K562 (cell line): ENCODE results near the gene RPL27A. TPM values are rescaled to one million over a fixed set of nuclear protein-coding genes. Genes with fewer than 3 reads are reported as not detected.
A peak's percentile ranks its signal among the peaks of the same experiment; 100 is the strongest.

ENCODE experiments used
- CBFA2T2 ChIP-seq: fragments of 450-650 bp; conservative IDR thresholded peaks from 2 replicates; pipeline ENCODE4 v1.6.1; 2017; ENCODE audit warnings: mild to moderate bottlenecking
- GABPB1 ChIP-seq: sonication (generic); formaldehyde crosslinking; IDR thresholded peaks from 2 replicates; pipeline ENCODE4 v1.8.0; 2022; ENCODE audit warnings: mild to moderate bottlenecking, missing genetic modification reagents
- HNRNPLL ChIP-seq: fragments of 200-400 bp; formaldehyde crosslinking; IDR thresholded peaks from 2 replicates; pipeline ENCODE4 v1.6.1; 2017; ENCODE audit warnings: low read length, low read depth, mild to moderate bottlenecking; ENCODE audit not compliant: poor library complexity, severe bottlenecking
- MGA ChIP-seq: fragments of 450-650 bp; IDR thresholded peaks from 2 replicates; pipeline ENCODE4 v1.6.1; 2016; ENCODE audit warnings: mild to moderate bottlenecking, moderate library complexity
- RBM25 ChIP-seq: fragments of 200-400 bp; formaldehyde crosslinking; IDR thresholded peaks from 2 replicates; pipeline ENCODE4 v1.6.1; 2018; ENCODE audit warnings: low read length, low read depth, moderate library complexity; ENCODE audit not compliant: severe bottlenecking
- SMAD3 ChIP-seq: fragments of 450-650 bp; formaldehyde crosslinking; conservative IDR thresholded peaks from 2 replicates; pipeline ENCODE4 v1.4.0; 2020; ENCODE audit warnings: mild to moderate bottlenecking
- ZBTB11 ChIP-seq, 3 experiments: fragments of 200-800 bp in 1 of 3; fragments of 250-450 bp in 1 of 3; fragments of 450-650 bp in 1 of 3; sonication (Bioruptor Pico) in 1 of 3; sonication (Bioruptor generic) in 1 of 3; formaldehyde crosslinking in 1 of 3; IDR thresholded peaks; 2 replicates each; pipeline versions ENCODE4 v1.6.1 to v1.8.0; 2016 to 2022; ENCODE audit warnings: mild to moderate bottlenecking in 2 of 3, missing genetic modification characterization in 2 of 3, missing compliant biosample characterization in 1 of 3, moderate library complexity in 1 of 3
- ZNF274 ChIP-seq: IDR thresholded peaks from 2 replicates; pipeline ENCODE4 v1.6.1; 2011; ENCODE audit warnings: low read depth, mild to moderate bottlenecking, low read length, moderate library complexity, borderline replicate concordance
- ZNF584 ChIP-seq: fragments of 200-800 bp; sonication (Bioruptor generic); IDR thresholded peaks from 2 replicates; pipeline ENCODE4 v1.6.1; 2016; ENCODE audit warnings: low read depth, mild to moderate bottlenecking, missing genetic modification characterization, missing compliant biosample characterization
- polyA plus RNA-seq, 8 experiments: library from polyadenylated mRNA; depleted of rRNA in 4 of 8; stranded (reverse) in 5 of 8; unstranded in 3 of 8; fragments of >200 nt; fragmentation: Nextera tagmentation in 2 of 8; fragmentation: Illumina TruSeq in 1 of 8; extraction: Ambion mirVana in 2 of 8; extraction: Trizol in 1 of 8; gene quantifications; 2 replicates each; pipeline versions ENCODE4 v1.2.1 to v1.2.3, GENCODE V29; 2011 to 2014; ENCODE audit warnings: inconsistent platforms in 1 of 8, missing spikeins in 1 of 8
- total RNA-seq, 7 experiments: library from RNA; depleted of rRNA in 6 of 7; stranded (reverse); fragments of >200 nt in 6 of 7; fragmentation: Illumina TruSeq in 2 of 7; extraction: Trizol in 2 of 7; gene quantifications; 2 replicates each; pipeline versions ENCODE4 v1.2.1 to v1.2.3, GENCODE V29; 2011 to 2021; ENCODE audit warnings: low replicate concordance in 1 of 7

Gene RPL27A
- total and polyA plus RNA-seq, 9 of the 15 experiments (the other 6 are each of a cell fraction or from before 2014, with no cell fraction given), result 790 to 4,241 (median 2,267) TPM

GRCh38 chr11:8682303-8683114 is at the start of gene RPL27A, which contains the start of gene TRIM66 (continued):
- peak; percentile 44; the same call in 1 of the 2 replicates for TF ChIP-seq MGA
- TF ChIP-seq HNRNPLL, result peak; percentile 51
- peak; percentile 94 for TF ChIP-seq GABPB1 (CRISPR knock-in tag)
- TF ChIP-seq ZNF274, result peak; percentile 28; the same call in 1 of the 2 replicates
- TF ChIP-seq CBFA2T2, result no peak
- peak; percentile 95 for TF ChIP-seq RBM25
- 0 out of 6 replicates have a peak, but pooled peaks of 1 of the 3 experiments have one; percentile 25 for TF ChIP-seq ZBTB11 (CRISPR knock-in tag; IDR thresholded peaks at IDR 0.05)
- no peak for TF ChIP-seq SMAD3 (CRISPR knock-in tag)
- TF ChIP-seq ZNF584, result peak; percentile 36; the same call in 1 of the 2 replicates
